SK-N-DZ (cell line): ENCODE measurements around the gene ARHGAP15.

Experiments used
- DNase-seq: peaks from one replicate; pipeline ENCODE4 v3.0.0-alpha.2; 2015; ENCODE audit warnings: low spot score

ARHGAP15 gene

DNA sequence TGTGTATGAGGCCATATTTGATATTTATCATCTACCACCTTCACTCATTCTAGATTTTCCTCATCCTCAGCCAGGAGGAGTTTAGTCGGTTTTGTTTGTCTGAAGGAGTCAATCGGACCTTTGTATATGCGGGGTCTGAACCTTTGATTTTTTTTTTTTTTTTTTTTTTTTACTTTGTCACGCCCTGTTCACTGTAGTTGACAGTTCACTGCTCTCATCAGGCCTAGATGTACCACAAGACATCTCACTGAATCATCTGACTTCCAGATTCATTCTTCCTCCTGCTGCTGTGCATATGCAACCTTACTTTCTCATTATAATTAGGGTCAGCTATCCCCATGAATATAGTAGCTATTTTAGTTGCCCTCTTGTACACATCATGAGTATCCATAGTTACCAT, 133.2 kb downstream of the ARHGAP15 start:
- no peak for DNase-seq

DNA sequence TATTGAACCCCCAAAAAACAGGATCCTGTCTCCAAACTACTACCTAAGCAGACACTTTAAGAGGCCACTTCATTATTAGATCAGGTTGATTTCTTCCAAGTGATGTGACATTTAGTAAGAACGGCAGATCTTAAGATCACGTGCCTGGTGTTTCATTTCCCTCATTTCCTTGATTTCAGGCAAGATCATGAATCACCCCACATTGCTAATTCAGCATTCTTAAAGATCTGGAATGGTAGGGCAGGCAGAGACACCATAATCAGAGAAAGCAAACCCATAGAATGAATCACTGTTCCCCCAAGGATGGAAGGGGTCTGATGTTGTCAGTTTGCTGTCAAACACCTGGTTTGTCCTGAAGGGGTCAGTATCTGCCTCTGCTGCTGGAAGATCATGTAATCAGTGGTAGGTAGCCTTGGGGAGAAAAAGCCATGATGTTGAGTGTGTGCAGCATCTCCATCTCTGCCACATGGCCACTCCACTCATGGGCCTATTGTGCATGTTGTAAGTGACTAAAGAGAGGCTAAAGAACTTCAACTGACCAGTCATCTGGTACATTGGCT, 133.9 kb downstream of the ARHGAP15 start:
- DNase-seq, result no peak

DNA sequence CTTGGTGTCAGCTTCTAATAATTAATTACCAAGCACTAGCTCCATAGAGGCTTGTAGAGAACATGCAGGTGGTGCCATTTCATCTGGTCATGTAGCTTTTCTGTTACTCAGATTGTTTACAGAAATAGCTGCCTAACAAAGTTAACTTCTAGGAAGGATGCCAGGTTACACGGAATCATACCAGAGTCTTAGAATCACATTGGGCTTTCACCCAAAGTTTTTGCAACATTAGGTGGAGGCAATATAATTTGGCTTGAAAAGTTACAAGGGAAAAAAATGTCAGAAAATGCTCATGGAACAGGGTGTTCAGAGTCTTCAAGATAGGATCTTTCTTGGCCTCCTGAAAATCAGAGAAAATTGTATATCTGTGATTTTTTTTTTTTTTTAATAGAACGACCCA, 135.6 kb downstream of the ARHGAP15 start:
- DNase-seq, result no peak

DNA sequence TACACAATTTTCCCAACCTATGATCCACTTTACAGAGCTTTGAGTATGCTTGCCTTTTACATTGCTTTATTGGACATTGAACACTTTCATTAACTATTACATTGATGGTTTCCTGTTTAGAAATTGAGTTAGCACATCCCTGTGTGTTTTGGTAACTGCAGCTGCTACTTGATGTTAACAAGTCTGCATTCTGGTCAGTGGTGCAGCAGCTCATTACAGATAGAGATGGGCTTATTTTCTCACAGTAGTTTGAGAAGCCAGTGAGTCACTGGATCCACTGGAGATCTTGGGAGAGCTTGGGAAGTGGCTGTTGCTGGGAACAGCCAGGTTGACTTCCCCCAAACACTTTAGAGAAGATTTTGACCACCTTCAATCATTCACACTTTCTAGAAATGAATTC, 150.5 kb downstream of the ARHGAP15 start:
- no peak for DNase-seq

DNA sequence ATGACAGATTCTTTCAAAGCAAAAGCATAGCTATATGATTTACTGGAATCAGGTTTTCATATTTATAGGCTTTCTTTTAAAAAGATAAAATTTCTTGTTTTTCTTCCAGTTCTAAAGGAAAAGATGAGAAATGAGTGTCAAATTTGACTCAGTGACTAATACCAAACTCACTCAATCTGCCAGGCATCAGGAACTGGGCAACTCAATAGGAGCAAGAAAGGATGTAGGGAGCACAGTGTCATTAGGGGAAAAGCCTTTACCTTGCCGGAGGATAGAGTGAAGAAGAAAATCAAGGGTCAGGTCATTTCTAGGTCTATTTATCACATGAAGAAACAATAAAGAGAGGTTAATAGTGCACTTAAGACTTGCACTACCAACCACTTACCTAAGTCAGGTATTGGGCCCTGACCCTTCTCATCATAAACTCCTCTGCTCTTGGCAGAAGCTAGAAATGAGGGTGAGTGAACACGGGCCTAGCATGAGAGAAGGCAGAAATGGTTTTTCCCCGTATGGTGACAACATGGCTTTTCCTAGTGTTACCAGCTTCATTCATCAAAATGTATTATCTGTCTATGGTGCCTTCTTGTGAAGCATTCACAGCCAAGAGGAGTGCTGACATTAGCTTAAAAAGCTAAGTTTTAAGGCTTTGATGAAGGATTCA, 151.0 kb downstream of the ARHGAP15 start:
- no peak for DNase-seq

DNA sequence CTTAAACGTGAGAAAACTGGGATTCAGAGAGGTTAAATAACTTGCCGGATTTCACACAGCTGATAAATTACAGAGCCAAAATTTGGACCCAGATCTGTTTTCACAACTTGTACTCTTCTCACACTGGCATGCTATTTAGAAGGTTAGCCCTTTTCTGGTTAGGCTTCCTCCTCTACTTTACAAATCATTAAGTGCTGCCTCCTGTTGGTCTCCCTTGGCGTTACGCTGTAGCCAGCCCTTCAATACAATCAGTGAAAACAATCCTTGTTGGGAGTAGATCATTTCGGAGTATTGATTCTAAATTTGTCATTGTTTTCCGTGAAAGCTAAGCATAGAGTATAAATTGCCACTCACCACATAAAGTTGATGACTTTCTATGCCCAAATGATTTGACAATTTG, 153.5 kb downstream of the ARHGAP15 start:
- DNase-seq, result no peak

DNA sequence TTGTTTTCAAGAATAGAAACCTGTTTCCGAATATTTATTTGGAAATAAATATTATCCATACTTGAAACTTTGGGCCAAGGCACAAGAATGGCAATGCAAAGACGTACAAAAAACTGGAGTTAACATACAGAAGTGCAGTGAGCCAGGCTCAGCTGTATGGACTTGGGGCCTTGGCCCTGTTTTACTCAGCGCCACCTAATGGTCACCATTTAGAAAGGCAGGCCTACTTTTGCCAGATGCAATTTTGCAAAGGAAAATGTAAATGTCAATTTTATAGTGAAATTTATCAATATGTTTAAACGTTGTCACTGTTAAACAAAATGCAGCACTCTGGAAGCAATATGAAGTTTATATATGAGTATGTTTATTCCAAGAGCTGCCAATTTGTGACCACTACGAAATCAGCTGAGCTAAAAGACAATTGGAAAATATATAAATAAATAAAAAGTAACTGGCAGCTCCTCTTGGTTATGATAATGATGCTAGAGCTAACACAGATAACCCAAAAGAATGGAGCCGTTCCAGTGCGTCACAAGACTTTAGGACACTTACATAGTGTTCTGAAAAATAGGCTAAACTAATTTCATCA, 155.0 kb downstream of the ARHGAP15 start:
- peak; percentile 28 for DNase-seq

DNA sequence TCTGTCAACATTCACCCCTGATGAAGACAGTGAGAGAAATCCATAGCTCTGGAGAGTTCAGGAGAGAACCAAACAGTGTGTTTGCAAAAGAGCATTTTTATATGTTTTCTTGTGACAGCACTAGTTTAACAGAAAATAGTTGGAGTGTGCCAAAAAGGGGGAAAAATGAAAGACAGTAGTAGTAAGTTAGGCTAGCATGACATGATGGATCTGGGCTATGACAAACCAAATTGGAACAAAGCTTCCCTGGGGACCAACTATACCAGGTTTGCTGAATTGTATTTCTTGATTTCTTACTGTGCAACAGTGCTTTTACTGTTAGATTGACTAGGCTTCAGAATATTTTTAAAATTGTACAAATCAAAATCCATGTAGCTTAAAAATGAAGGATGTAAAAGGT, 159.8 kb downstream of the ARHGAP15 start:
- DNase-seq, result no peak

DNA sequence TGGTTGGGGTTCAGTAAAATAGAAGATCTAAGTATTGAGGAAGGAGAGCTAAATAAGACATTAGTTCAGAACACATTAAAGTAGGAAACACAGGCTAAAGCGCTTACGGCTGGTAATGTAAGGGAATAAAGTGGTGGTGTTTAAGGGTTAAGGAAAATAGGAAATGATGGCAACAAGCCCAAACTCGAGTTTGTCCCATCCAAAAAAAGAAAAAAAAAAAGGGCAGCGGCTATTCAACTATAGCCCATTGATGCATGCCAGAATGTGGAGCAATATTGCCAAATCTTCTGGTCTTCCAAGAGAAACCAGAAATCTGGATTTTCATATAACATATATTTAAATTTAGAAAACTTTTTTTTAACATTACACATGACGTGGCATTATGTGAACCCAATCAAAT, 161.0 kb downstream of the ARHGAP15 start:
- DNase-seq, result no peak

DNA sequence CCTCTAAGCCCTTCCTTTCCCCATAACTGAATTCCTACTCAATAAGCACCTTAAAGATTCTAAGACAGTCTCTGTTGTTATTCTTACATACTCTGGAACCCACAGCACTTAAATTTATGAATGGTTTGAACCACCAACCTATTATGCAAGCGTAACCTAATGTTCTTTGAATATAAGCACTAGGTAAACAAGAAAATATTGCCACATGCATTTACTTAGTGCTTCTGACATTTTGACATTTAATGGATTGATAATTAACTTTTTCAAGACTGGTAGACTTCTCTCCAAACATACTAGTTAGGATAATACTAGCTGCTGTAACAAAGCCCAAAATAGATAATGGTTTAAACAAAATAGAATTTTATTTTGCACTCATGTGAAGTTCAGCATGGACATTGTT, 164.8 kb downstream of the ARHGAP15 start:
- no peak for DNase-seq

DNA sequence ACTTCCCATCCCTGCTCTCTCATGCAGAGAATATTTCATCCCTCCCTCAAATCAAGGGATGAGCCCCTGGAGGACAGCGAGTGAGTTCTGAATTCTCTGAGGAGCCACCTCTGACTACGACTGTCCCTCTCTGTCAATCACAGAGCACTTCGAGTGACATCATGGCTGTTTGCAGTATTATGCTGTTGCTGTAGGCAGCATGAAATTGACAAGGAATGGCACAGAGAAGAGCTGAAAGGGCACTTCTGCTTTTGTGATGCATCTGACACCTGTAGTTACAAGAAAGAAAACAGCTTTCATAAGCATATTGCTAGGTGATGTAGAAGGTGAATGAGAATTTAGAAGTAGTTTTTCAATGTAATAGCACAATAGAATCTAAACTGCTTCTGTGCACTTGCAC, 166.9 kb downstream of the ARHGAP15 start:
- DNase-seq, result no peak

DNA sequence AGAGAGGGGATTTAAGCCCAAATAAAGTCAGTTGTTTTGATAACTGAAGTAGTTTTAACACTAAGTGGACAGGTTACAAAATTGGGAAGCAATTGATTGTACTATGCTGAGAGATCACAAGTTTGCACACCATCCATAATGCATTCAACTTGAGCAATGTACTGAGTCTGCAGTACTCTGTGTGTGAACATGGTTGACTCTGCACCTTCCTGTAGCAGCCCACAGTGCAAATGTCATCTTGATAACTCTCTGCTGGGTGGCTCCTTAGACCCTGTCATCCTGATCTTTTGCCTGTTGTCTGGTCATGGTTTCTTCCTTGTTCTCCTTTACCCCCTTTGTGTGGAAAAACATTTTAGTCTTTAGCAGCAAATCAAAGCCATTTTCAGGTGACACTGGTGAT, 168.0 kb downstream of the ARHGAP15 start:
- DNase-seq, result no peak

DNA sequence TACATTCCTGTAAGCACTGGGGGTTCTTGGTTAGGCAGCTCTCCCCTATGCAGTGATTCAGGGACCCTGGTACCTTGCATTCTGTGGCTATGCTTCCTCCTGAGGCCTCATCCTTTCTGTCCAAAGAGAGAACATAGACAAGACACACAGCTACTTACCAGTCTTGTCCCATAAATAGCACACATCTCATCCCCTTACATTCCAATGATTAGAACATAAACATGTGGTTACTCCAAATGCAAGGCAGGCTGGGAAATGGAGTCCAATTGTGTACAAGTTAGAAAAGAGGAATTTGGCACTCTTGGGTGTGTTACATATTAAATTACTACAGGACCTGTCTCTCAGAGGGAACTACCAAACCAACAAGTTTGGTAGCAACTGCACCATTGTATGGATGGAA, 171.3 kb downstream of the ARHGAP15 start:
- DNase-seq, result no peak

DNA sequence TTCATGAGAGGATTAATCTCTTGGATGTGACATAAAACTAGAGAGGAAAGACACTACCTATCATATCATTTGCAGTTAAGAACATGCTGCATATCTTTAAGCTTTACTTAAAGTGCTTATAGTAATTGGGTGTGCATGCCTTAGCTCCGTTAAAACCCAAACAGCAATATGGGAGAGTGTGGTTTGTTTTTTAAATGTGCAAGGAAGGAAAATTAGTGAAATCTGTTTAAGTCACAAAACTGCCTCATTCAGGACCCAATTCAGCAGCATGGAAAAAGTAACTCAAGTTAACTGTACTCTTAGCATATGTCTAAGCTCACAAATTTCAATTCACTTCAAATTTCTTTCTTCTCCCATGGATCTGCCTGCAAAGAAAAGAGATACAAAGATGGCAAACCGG, 182.2 kb downstream of the ARHGAP15 start:
- DNase-seq, result no peak

DNA sequence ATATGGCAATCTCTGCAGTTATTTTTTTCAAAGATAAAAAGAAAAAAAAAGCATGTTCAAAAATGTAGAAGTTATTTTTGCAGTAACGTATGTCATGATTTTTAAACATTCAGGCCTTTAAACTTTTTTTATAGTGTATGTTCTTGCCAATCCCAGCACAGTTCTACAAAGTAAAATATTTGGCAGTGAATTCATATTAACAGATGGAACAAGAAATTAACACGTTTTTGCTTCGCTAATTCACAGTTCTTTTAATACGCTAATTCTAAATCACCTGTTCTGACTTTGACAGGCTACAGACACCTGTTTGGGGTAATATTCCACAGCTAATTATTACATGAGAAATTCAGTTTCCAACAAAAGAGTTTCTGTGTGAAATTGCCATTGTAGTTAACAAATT, 183.2 kb downstream of the ARHGAP15 start:
- DNase-seq, result no peak

DNA sequence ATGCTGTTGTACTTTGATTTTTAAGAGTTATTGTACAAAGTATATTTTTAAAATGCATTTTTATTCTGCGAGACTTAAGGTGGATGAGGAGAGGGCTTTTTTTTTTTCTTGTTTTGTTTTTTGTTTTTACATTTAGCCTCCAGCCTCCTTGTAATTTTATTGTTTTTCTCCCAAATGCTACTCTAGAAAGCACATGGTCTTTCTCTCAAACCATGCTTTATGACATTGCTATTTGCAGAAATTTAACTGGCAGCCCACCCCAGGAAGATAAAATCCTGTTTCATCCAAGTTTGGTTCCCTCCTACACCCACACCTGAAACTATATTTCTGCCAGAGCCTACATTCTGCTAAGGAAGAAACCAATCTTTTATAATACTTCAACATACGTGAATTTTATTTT, 184.6 kb downstream of the ARHGAP15 start:
- DNase-seq, result no peak

DNA sequence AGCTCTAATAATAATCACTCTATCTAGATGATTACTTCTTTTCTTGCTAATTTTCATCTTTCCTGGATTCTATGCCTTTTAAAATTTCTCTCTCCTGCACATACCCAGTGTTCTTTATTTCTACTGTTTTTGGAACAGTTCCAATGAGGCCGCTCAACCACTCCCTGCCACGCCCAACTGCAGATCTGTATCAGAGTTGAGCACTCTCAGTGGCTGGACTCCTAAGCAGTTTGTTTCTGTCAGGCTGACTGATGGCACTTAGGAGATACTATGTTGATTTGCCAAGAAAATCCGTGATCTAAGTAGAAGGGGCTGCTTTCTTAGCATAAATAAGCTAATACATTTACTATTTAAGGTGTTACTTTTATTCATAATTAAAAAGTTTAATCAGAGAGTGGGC, 192.8 kb downstream of the ARHGAP15 start:
- DNase-seq, result no peak

DNA sequence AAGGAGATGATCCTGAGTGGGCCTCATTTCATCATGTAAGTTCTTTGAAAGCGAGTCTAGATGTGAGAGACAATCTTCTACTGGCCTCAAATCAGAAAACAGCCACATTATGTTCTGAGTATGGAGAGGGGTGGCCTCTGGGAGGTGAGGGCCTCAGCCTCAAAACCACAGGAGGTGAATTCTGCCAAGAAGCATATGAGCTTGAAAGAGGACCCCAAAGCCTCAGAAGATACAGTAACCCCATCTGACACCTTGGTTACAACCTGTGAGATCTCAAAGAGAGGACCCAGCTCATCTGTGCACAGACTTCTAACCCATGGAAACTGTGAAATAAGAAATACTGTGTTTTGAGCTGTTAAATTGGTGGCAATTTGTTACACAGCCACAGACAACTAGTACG, 200.1 kb downstream of the ARHGAP15 start:
- DNase-seq, result no peak

DNA sequence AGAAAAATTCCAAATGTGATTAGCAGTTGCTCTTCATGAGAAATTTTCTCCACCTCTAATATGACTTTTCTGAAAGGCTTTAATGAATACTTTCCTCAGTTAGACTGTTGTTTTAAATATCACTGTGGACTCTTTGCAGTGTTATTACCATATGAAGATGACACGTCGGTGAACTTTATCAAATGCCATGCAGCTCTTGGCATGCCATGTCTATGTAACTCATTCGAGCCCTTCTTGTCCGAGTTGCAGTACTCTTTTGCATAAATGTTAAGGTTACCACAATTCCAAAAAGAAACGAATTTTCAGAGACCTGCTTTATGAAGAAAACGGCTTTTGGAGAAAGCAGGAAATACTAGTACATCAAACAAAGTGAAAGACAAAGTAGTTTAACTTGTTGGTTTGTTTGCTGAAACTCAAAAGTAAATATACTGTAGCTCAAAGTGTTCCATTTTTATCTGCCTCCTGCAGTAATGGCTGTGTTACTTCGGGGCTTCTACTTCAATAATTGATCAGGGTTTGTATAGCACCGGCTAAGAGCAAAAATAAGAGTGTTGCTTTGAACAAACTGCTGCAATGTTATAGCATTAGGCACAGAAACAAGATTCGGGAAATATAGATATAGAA, 204.1 kb downstream of the ARHGAP15 start:
- DNase-seq, result no peak

DNA sequence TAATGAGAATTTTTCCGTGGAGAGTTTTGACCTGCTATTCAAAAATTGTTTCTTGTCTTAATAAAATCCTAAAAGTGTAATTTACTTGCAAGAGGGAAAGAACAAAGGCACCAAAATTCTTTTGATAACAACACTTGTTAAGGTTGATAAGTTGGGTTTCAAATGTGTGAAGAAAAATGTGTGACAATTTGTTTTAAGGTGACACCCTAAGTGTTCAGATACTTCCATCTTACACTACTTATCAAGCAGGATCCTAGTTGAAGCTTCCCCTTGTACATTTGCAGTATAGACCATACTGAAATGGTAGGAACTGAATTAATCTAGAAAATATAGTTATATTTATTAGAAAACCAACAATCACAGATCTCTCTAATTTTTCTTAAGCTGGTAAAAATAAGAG, 204.6 kb downstream of the ARHGAP15 start:
- no peak for DNase-seq

DNA sequence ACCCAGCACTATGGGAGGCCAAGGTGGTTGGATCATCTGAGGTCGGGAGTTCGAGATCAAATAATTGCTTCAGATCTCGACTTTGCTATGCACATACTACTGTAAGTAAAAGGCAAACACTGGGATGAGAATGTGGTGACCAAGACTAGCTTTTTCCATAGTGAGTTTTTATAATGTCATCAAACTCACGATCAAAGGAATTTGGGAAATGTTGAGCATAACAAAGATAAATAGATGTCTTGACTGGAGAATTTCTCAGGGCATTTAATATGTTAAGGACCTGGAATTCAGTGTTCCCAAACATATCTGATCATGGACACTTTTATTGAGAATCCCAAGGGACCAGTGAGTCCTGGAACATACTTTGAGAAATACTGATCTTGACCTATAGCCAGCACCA, 205.6 kb downstream of the ARHGAP15 start:
- DNase-seq, result no peak

DNA sequence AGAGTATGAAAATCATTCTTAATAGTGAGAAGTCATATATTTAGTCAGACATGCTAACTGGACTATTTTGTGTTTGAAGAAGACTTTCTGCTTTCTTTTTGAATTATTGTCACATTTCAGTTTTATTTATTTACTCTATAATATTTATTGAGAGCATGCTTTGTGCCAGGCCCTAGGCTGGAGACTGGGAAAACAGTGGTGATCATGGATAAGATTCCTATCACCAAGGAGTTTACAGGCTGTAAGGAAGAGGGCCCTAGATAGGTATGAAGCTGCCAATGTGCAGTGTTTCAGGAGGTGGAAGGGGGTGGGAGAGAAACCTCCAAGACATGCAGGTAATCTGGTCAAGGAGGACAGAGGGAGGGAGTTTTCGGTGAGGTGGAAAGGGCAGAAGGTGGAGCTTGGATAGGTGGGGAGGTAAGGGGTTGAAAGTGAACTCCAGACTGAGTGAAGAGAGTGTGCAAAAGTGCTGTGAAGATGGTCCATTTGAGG, 207.5 kb downstream of the ARHGAP15 start:
- no peak for DNase-seq

DNA sequence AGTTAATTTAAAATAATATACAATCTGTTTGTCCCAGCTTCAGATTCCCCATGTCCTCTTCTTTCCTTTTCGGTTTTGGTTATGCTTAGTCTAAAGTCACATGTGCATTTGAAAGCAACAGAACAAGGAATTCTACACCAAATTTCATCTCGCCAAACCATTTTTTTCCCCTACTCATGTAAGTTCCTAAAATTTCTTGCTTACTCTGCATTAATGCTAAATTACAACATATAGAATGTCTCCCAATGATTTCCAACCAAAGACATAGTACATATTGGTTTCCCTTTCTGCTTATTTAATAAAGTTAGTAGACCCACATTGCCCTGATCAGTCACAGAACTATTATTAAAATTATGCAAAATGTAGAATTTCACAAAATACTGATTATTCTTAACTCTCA, 212.3 kb downstream of the ARHGAP15 start:
- DNase-seq, result no peak
